ENCODE data around the gene GPR32.
"Not testable (repeated sequence)": the region's sequence is repeated elsewhere in the genome, so short reads cannot be mapped to it uniquely, and the experiment has no call there.

DNA sequence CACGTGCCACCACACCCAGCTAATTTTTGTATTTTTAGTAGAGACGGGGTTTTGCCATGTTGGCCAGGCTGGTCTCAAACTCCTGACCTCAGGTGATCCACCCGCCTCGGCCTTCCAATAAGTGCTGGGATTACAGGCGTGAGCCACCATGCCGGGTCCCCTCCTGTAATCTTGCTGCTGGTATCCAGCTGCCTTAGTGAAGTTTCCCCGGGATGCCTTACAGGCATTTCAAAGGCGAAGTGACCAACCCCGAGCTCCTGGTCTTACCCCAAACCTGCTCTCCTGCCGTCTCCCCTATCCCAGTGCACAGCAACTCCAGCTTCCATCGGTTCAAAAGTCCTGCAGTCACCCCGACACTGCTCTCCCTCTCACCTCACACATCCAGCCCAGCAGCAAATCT, 3.5 kb upstream of the GPR32 start:
- TF ChIP-seq CTCF, POLR2A (IDR thresholded peaks at IDR 0.05): not testable (repeated sequence)

Measured in adrenal gland (tissue), 5 donors.